Stimulated activated CD4-positive, alpha-beta T cell treated with anti-CD3 and anti-CD28 coated beads, TNF-alpha, amount 100 ng/mL, for 1 hour (primary cell): ENCODE measurements around the gene DDIT4.
"Not testable (repeated sequence)": the region's sequence is repeated elsewhere in the genome, so short reads cannot be mapped to it uniquely, and the experiment has no call there.

ENCODE experiments used
- DNase-seq, 3 donors: peaks; one replicate each; pipeline ENCODE4 v3.0.0-alpha.2; 2020; ENCODE audit warnings: low read depth in 3 of 3, low spot score in 1 of 3

Gene DDIT4

DNA sequence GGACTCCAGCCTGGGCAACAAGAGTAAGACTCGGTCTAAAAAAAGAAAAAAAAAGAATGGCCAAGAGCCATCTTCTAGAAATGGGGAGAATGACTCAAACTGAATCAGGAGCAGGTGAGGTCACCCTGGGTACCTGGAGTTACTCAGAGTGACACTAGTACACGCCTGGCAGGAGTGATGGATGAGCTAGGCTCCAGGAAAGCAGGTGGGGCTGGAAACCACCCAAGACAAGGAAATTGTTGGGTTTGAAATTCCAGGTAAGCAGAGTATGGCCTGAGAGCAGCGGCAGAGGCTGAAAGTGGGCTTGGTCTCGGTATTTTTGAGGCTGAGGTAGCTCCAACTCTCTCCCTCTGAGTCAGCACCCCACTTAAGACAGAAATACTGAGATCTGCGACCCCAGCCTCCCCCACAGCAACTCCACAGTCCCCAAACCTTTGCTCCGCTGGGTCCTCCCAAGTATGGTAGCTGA lies 18.5 kb downstream of the DDIT4 start:
- no peak for DNase-seq

GRCh38 chr10:72295330-72295910 lies 21.7 kb downstream of the DDIT4 start:
- DNase-seq = no peak

DNA sequence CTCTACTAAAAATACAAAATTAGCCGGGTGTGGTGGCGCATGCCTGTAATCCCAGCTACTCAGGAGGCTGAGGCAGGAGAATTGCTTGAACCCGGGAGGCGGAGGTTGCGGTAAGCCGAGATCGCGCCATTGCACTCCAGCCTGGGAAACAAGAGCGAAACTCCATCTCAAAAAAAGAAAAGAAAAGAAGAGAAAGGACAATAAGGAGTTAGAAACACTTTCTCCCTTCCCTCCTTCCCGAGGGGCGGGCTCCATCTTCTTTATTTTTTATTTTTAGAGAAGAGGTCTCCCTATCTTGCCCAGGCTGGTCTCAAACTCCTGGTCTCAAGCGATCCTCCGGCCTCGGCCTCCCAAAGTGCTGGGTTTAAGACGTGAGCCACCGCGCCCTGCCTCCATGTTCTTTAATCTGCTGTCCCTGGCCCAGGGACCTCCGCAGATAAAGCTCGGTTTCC lies 23.1 kb downstream of the DDIT4 start:
- not testable (repeated sequence) for DNase-seq

- peak; percentile 81 to 91 (median 89) for DNase-seq
Measured at GRCh38 chr10:72297281-72297804, 23.6 kb downstream of the DDIT4 start.

GRCh38 chr10:72297805-72298591 lies 24.3 kb downstream of the DDIT4 start:
- peak; percentile 73 to 80 (median 75) for DNase-seq

- no peak for DNase-seq
Measured at GRCh38 chr10:72298592-72299519, 25.1 kb downstream of the DDIT4 start.

DNA sequence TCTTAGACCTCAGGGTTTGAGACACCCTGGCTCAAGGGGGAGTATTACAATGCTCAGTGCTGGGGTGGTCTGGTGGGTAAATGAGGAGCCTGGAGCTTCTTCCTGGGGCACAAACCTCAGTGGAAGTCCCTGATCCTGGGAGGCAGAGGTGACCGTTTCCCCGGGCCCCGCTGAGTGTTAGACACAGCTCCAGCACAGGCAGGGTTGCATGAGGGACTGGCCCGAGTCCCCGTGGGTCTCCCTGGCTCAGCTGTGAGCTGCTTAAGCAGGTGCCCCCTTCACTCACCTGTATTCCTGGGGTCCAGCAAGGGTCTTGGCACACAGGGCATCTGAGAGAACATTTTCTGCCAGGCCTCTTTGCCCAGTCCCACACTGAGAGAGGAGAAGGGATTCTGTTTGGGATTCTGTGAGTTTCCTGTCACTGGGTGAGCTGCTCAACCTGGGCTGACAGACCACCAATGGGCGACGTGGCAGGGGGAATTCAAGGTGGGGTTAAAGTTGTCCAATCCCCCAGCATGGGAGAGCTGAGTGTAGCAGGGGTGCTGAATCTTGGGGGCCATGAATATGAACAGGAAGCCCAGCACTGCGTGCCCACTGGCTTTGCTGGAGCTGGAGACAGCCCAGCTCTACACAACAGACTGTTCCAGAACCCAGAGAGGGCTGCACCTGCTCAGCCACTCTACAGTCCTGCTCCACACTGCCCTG lies 29.9 kb downstream of the DDIT4 start:
- DNase-seq = no peak

- DNase-seq = no peak
Measured at GRCh38 chr10:72306215-72306760, 32.6 kb downstream of the DDIT4 start.

DNA sequence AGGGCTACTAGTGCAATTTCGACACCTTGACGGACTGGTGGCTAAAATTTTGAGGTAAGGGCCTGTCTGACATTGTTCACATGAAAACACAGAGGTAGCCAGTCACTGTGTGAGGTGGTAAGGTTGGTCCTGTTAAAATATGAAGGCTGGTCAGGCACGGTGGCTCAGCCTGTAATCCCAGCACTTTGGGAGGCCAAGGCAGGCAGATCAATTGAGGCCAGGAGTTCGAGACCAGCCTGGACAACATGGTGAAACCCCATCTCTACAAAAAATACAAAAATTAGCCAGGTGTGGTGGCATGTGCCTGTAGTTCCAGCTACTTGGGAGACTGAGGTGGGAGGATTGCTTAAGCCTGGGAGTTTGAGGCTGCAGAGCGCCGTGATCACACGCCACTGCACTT lies 34.0 kb downstream of the DDIT4 start:
- DNase-seq = not testable (repeated sequence)

GRCh38 chr10:72308320-72308987 lies 34.7 kb downstream of the DDIT4 start:
- DNase-seq = no peak

- DNase-seq = no peak
Measured at GRCh38 chr10:72309290-72310240, 35.8 kb downstream of the DDIT4 start.

DNA sequence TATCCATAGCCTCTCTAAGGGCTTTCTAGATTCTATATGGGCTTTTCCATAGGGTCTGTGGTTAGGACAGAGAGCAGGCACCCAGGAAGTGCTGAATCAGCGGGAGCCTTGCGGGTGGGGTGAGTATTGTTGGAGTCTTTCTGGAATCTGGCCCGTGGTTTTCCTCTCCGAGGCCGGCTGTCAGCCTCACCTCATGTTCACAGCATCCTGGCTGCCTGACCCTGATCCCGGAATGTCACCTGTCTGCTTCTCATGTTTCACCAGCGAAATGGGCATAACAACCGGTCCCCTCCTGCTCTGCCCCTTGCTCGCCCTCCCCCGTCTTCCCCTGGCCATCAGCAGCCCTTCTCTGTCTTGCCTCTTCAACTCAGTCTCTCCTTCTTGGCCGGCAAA lies 36.5 kb downstream of the DDIT4 start:
- DNase-seq = no peak

- DNase-seq = no peak
Measured at GRCh38 chr10:72310636-72311035, 36.9 kb downstream of the DDIT4 start.

DNA sequence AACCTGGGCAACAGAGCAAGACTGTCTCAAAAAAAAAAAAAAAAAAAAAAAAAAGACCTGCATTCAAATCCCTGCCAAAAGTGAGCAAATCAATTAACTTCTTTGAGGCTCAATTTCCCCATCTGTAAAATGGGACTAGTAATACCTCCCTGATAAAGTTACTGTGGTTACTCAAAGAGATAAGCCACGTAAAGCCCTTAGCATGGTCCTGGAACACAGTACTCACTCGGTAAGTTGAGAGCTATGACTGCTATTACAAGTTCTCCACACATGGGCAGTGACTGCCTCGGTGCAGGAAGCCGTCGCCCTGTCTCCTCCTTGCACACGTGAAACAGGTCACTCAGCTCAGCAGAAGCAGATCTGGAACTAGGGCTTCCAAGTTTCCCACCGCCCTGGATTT lies 37.9 kb downstream of the DDIT4 start:
- DNase-seq = no peak

GRCh38 chr10:72312865-72313391 lies 39.2 kb downstream of the DDIT4 start:
- no peak for DNase-seq

DNA sequence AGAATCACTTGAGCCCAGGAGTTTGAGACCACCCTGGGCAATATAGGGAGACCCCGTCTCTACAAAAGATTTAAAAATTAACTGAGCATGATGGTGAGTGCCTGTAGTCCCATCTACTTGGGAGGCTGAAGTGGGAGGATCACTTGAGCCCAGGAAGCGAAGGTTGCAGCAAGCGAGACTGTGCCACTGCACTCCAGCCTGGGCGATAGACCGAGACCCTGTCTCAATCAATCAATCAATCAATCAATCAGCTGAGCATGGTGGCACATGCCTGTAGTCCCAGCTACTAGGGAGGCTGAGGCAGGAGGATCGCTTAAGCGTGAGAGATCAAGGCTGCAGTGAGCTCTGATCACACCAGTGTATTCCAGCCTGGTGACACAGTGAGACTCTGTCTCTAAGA lies 40.5 kb downstream of the DDIT4 start:
- DNase-seq = no peak

DNA sequence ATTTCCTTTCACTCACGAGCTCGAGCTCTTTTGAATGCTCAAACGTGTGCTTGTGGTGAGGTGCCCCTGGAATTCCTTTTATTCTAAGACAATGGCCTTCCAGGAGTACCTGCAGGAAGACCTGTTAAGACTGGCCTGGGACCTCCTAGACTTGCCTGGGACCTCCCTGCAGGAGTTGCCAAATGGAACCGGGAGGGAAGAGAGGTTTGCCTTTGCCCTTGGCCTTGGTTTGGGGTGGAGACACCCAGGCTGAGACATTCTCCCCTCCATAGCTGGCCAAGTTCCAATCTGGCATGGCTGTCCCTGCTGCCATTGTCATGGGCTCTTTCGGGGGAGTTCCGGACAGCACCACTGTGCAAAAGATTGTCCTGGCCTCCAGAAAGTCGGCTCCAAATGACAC lies 41.3 kb downstream of the DDIT4 start:
- DNase-seq = no peak

DNA sequence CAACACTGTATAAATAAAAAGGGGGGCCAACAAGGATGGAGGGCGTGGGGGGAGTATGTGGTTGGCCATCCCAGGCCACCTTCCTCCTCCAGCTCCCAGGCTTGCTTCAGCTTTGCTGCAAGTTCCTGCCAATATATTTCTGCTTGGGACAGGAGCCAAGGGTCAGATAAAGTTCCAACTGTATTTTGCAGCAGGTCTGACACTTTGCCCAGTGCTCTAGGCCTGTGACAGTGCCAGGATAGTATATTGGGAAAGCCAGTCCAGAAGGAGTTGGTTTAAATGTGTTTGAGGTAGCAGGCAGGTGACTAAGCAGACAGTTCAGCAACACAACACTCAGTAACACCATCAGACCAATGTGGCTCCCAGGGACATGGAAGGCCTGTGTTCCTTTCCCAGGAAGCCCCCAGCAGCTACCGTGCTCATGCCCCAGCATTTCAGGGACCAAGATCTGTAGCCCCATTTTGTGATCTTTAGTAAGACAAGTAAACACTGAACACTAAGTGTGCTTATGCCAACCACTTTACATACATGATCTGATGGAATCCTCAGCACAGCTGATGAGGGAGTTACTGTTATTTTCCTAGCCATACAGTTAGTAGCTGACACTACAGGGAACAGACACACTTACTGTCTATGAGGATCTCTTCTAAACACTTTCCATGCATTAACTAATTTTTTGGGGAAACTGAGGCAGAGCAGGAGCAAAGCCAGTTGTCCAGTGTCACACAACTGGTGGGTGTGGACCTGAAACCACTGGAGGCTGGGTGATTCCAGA lies 42.1 kb downstream of the DDIT4 start:
- DNase-seq = no peak
